ENCODE results near the gene LYRM2. TPM values are rescaled to one million over a fixed set of nuclear protein-coding genes. Genes with fewer than 3 reads are reported as not detected.

The LYRM2 gene
- total and polyA plus RNA-seq, 9 of the 15 experiments (the other 6 are each of a cell fraction or from before 2014, with no cell fraction given) = 13.9 to 115 (median 42.9) TPM

GRCh38 chr6:89660981-89661380 lies 22.4 kb upstream of the LYRM2 start:
- intact Hi-C loops (cut with micrococcal nuclease) (no loop called here), in situ Hi-C loops (cut with MboI) (no loop called here)
- no peaks in the 10 kb centered on the region for H3K4me1 ChIP-seq (replicated peaks in 1 of 2; ENCODE audit: control insufficient read depth in 2 of 2, insufficient read depth in 2 of 2, low read length in 2 of 2)
- H3K9me3 ChIP-seq (replicated peaks; ENCODE audit: control insufficient read depth, insufficient read depth, low read depth, low read length) = no peaks in the 10 kb centered on the region
- H3K27me3 ChIP-seq (ENCODE audit: control insufficient read depth in 2 of 2, insufficient read depth in 2 of 2, low read length in 2 of 2) = no peaks in the 10 kb centered on the region
- H3K9ac ChIP-seq (ENCODE audit: insufficient read depth in 1 of 2, low read depth in 2 of 2, low read length in 2 of 2) = no peak overlapping the region
- FAIRE-seq = no peak
- POLR2A ChIA-PET = interaction anchor here (0.7 kb wide), 1 partner anchor 750 kb away, joined by 4 read pairs; no protein-coding TSS in a partner anchor
- no peaks in the 10 kb centered on the region for H4K20me1 ChIP-seq (replicated peaks; ENCODE audit: control insufficient read depth, insufficient read depth, low read length)
- DNase-seq (ENCODE audit: extremely low read depth in 1 of 4, low spot score in 3 of 4) = no peak
- no peaks in the 10 kb centered on the region for H3K9me1 ChIP-seq (ENCODE audit: control insufficient read depth, insufficient read depth, low read length)
- H3K27ac ChIP-seq (ENCODE audit: extremely low read depth, low read depth, low read length) = no peak overlapping the region
- TF ChIP-seq, protein P1, sequence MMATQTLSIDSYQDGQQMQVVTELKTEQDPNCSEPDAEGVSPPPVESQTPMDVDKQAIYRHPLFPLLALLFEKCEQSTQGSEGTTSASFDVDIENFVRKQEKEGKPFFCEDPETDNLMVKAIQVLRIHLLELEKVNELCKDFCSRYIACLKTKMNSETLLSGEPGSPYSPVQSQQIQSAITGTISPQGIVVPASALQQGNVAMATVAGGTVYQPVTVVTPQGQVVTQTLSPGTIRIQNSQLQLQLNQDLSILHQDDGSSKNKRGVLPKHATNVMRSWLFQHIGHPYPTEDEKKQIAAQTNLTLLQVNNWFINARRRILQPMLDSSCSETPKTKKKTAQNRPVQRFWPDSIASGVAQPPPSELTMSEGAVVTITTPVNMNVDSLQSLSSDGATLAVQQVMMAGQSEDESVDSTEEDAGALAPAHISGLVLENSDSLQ (IDR thresholded peaks at IDR 0.05) = no peak
- TF ChIP-seq SMARCA4 (IDR thresholded peaks at IDR 0.05) = no peak
- no peak for TF ChIP-seq NCOR1 (IDR thresholded peaks at IDR 0.05)
- TF ChIP-seq TAF9B (IDR thresholded peaks at IDR 0.05; ENCODE audit: partially characterized antibody) = no peak
- no peak for TF ChIP-seq TAL1 (IDR thresholded peaks at IDR 0.05)
- H2AFZ ChIP-seq (ENCODE audit: low read depth, low read length) = no peak overlapping the region
- H3K79me2 ChIP-seq (ENCODE audit: control insufficient read depth, insufficient read depth, low read length) = no peaks in the 10 kb centered on the region
- no peak overlapping the region for H3K4me3 ChIP-seq
- WGBS (ENCODE audit: insufficient coverage, low coverage, missing lambda C conversion rate) = 91% methylated on average over 4 of the region's 4 CpGs
- H3K4me2 ChIP-seq (ENCODE audit: insufficient read depth, low read length) = no peak overlapping the region
- peaks cover 90% of the 10 kb centered on the region for H3K36me3 ChIP-seq (ENCODE audit: control insufficient read depth, insufficient read depth, low read length)
- no peak for ATAC-seq
- BruUV-seq (replicated peaks) = no TSS peak
- CTCF ChIA-PET (ENCODE audit: low intra/inter-chr PET ratio) = no interaction called here

DNA sequence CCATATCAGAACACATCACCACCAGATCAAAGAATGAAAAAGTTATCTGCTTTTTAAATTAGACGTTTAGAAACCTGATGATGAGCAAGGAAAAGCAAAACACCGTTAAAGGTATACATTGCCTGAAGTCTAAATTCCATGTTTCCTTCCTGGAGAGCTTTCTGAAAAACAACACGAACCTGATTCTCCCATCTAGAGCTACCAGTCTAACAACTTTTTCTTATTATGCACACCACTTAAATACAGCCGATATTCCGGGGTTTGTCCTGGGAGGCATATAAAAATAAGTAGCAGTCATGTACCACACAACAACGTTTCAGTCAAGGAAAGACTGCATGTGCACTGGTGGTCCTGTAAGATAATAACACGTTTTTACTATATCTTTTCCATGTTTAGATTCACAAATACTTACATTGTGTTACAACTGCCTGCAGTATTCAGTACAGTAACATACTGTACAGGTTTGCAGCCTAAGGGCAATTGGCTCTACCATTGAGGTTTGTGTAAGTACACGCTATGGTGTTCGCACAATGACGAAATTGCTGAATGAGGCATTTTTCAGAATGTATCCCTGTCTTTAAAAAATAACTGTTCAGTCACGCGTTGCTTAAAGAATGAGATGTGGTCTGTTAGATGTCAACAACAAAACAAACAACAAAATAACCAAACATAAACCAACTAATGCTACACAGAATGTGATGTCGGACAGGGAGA lies 19.1 kb upstream of the LYRM2 start:
- 86% methylated on average over 13 of the region's 13 CpGs for WGBS (ENCODE audit: insufficient coverage, low coverage, missing lambda C conversion rate)
- TF ChIP-seq GABPB1 (CRISPR knock-in tag; IDR thresholded peaks at IDR 0.05) = no peak
- no peak for TF ChIP-seq MED1 (CRISPR knock-in tag; IDR thresholded peaks at IDR 0.05; ENCODE audit: borderline replicate concordance)
- no peak for TF ChIP-seq THRAP3 (IDR thresholded peaks at IDR 0.05; ENCODE audit: borderline replicate concordance)
- TF ChIP-seq ZNF316 (IDR thresholded peaks at IDR 0.05) = peak; percentile 41; the same call in 1 of the 2 replicates
- no peak for TF ChIP-seq CTBP1 (IDR thresholded peaks at IDR 0.05; ENCODE audit: borderline replicate concordance)
- TF ChIP-seq ZNF444 (CRISPR knock-in tag; IDR thresholded peaks at IDR 0.05) = no peak
- peak; percentile 36; the same call in 1 of the 2 replicates for TF ChIP-seq C11orf30 (IDR thresholded peaks at IDR 0.05; ENCODE audit: low read depth)
- Histone ChIP-seq H2AFZ (ENCODE audit: low read depth, low read length) (no peak overlapping the region), H3K27ac (ENCODE audit: extremely low read depth, low read depth, low read length) (no peak overlapping the region), H3K9me1 (ENCODE audit: control insufficient read depth, insufficient read depth, low read length) (no peaks in the 10 kb centered on the region), H3K79me2 (ENCODE audit: control insufficient read depth, insufficient read depth, low read length) (no peaks in the 10 kb centered on the region), H3K36me3 (ENCODE audit: control insufficient read depth, insufficient read depth, low read length) (peaks cover 92% of the 10 kb centered on the region), H4K20me1 (replicated peaks; ENCODE audit: control insufficient read depth, insufficient read depth, low read length) (no peaks in the 10 kb centered on the region; the same call in 1 of the 2 replicates), H3K27me3 (ENCODE audit: control insufficient read depth in 2 of 2, insufficient read depth in 2 of 2, low read length in 2 of 2) (no peaks in the 10 kb centered on the region), H3K4me1 (replicated peaks in 1 of 2; ENCODE audit: control insufficient read depth in 2 of 2, insufficient read depth in 2 of 2, low read length in 2 of 2) (no peaks in the 10 kb centered on the region), H3K9ac (ENCODE audit: insufficient read depth in 1 of 2, low read depth in 2 of 2, low read length in 2 of 2) (no peak overlapping the region), H3K9me3 (replicated peaks; ENCODE audit: control insufficient read depth, insufficient read depth, low read depth, low read length) (no peaks in the 10 kb centered on the region), H3K4me2 (ENCODE audit: insufficient read depth, low read length) (no peak overlapping the region), H3K4me3 (no peak overlapping the region)
- BruUV-seq (replicated peaks) = no TSS peak
- in situ Hi-C loops (cut with MboI) = no loop called here
- DNase-seq (ENCODE audit: extremely low read depth in 1 of 4, low spot score in 3 of 4) = no peak
- no peak for FAIRE-seq
- POLR2A ChIA-PET = no interaction called here
- CTCF ChIA-PET (ENCODE audit: low intra/inter-chr PET ratio) = no interaction called here
- intact Hi-C loops (cut with micrococcal nuclease) = no loop called here
- no peak for ATAC-seq

Measured in K562 (cell line).